Measurements from ENCODE around the gene CLIC1.

The CLIC1 gene

GRCh38 chr6:31727717-31728671, 8.3 kb downstream of the CLIC1 start:
- DNase-seq (ENCODE audit: extremely low spot score) = no peak
- ChIA-PET POLR2A (interaction anchor here (1.2 to 4.2 kb wide), 2 partner anchors 11 to 102 kb away, joined by 4 to 40 read pairs; partner anchors contain the start of gene MSH5), CTCF (no interaction called here)
- no peak for TF ChIP-seq BHLHE40 (IDR thresholded peaks at IDR 0.05; ENCODE audit: borderline replicate concordance)

GRCh38 chr6:31727034-31727716, 9.2 kb downstream of the CLIC1 start:
- ChIA-PET CTCF (no interaction called here), POLR2A (interaction anchor here (1.2 to 4.2 kb wide), 3 partner anchors 12 to 103 kb away, joined by 3 to 40 read pairs (median 4); partner anchors contain the start of gene MSH5)
- no peak for TF ChIP-seq TARDBP (IDR thresholded peaks at IDR 0.05)
- TF ChIP-seq NFRKB (IDR thresholded peaks at IDR 0.05) = no peak
- TF ChIP-seq ARNT (IDR thresholded peaks at IDR 0.05) = no peak
- no peak for TF ChIP-seq FOXA1 (IDR thresholded peaks at IDR 0.05)
- TF ChIP-seq SUZ12 (IDR thresholded peaks at IDR 0.05) = no peak
- TF ChIP-seq HDGF (IDR thresholded peaks at IDR 0.05; ENCODE audit: borderline replicate concordance) = no peak
- no peak for TF ChIP-seq ELF4 (IDR thresholded peaks at IDR 0.05)
- no peak for TF ChIP-seq SP1 (IDR thresholded peaks at IDR 0.05)
- TF ChIP-seq ZNF384 (IDR thresholded peaks at IDR 0.05) = no peak
- TF ChIP-seq CTBP1 (IDR thresholded peaks at IDR 0.05; ENCODE audit: borderline replicate concordance) = no peak
- TF ChIP-seq BHLHE40 (IDR thresholded peaks at IDR 0.05; ENCODE audit: borderline replicate concordance) = no peak
- no peak for DNase-seq (ENCODE audit: extremely low spot score)

GRCh38 chr6:31725502-31726350, 10.6 kb downstream of the CLIC1 start:
- ChIA-PET POLR2A (interaction anchor here (0.8 to 1.5 kb wide), 6 partner anchors 11 to 28 kb away, joined by 3 to 6 read pairs (median 3); partner anchors contain the start of genes ABHD16A, CLIC1 and MSH5), CTCF (no interaction called here)
- no peak for DNase-seq (ENCODE audit: extremely low spot score)
- no peak for TF ChIP-seq CTBP1 (IDR thresholded peaks at IDR 0.05; ENCODE audit: borderline replicate concordance)
- no peak for TF ChIP-seq NFRKB (IDR thresholded peaks at IDR 0.05)
- no peak for TF ChIP-seq PKNOX1 (IDR thresholded peaks at IDR 0.05)
- TF ChIP-seq BHLHE40 (IDR thresholded peaks at IDR 0.05; ENCODE audit: borderline replicate concordance) = no peak
- no peak for TF ChIP-seq ARNT (IDR thresholded peaks at IDR 0.05)
- no peak for TF ChIP-seq FOXK2 (IDR thresholded peaks at IDR 0.05)
- no peak for TF ChIP-seq HDGF (IDR thresholded peaks at IDR 0.05; ENCODE audit: borderline replicate concordance)
- no peak for TF ChIP-seq FOXM1 (IDR thresholded peaks at IDR 0.05; ENCODE audit: borderline replicate concordance)
- no peak for TF ChIP-seq LEF1 (IDR thresholded peaks at IDR 0.05; ENCODE audit: borderline replicate concordance)
- no peak for TF ChIP-seq FOXA1 (IDR thresholded peaks at IDR 0.05)
- no peak for TF ChIP-seq L3MBTL2 (conservative IDR thresholded peaks at IDR 0.05)
- TF ChIP-seq SUZ12 (IDR thresholded peaks at IDR 0.05) = no peak
- no peak for TF ChIP-seq SP1 (IDR thresholded peaks at IDR 0.05)
- no peak for TF ChIP-seq ELF4 (IDR thresholded peaks at IDR 0.05)
- no peak for TF ChIP-seq ZNF384 (IDR thresholded peaks at IDR 0.05)
- no peak for TF ChIP-seq TARDBP (IDR thresholded peaks at IDR 0.05)

- DNase-seq (ENCODE audit: extremely low spot score) = no peak
- CTCF ChIA-PET = interaction anchor here (0.5 kb wide), 1 partner anchor 183 kb away, joined by 3 read pairs; no protein-coding TSS in a partner anchor
- TF ChIP-seq SUZ12 (IDR thresholded peaks at IDR 0.05) = no peak
- no peak for TF ChIP-seq BHLHE40 (IDR thresholded peaks at IDR 0.05; ENCODE audit: borderline replicate concordance)
- TF ChIP-seq TARDBP (IDR thresholded peaks at IDR 0.05) = no peak
- no peak for TF ChIP-seq FOXM1 (IDR thresholded peaks at IDR 0.05; ENCODE audit: borderline replicate concordance)
- no peak for TF ChIP-seq ELF4 (IDR thresholded peaks at IDR 0.05)
- TF ChIP-seq FOXK2 (IDR thresholded peaks at IDR 0.05) = no peak
- TF ChIP-seq CTBP1 (IDR thresholded peaks at IDR 0.05; ENCODE audit: borderline replicate concordance) = no peak
- no peak for TF ChIP-seq LEF1 (IDR thresholded peaks at IDR 0.05; ENCODE audit: borderline replicate concordance)
- no peak for TF ChIP-seq NFRKB (IDR thresholded peaks at IDR 0.05)
- TF ChIP-seq L3MBTL2 (conservative IDR thresholded peaks at IDR 0.05) = no peak
- no peak for TF ChIP-seq ZNF384 (IDR thresholded peaks at IDR 0.05)
- TF ChIP-seq SP1 (IDR thresholded peaks at IDR 0.05) = no peak
- TF ChIP-seq FOXA1 (IDR thresholded peaks at IDR 0.05) = no peak
- no peak for TF ChIP-seq PKNOX1 (IDR thresholded peaks at IDR 0.05)
- no peak for TF ChIP-seq ARNT (IDR thresholded peaks at IDR 0.05)
- no peak for TF ChIP-seq HDGF (IDR thresholded peaks at IDR 0.05; ENCODE audit: borderline replicate concordance)
- POLR2A ChIA-PET = interaction anchor here (0.7 to 1.5 kb wide), 5 partner anchors 9 to 113 kb away, joined by 3 to 6 read pairs (median 5); partner anchors contain the start of genes ABHD16A and LY6G6D
Measured at GRCh38 chr6:31723980-31724691, 12.2 kb downstream of the CLIC1 start.
